GF-D8 (cell line): Measurements from ENCODE around the gene TET2.
A peak's percentile ranks its signal among the peaks of the same experiment; 100 is the strongest.
"Not testable (repeated sequence)": the region's sequence is repeated elsewhere in the genome, so short reads cannot be mapped to it uniquely, and the experiment has no call there.

Experiments
- DNase-seq: peaks from one replicate; lab custom pipeline; 2025; lab: John Stamatoyannopoulos, UW

TET2 gene

DNA sequence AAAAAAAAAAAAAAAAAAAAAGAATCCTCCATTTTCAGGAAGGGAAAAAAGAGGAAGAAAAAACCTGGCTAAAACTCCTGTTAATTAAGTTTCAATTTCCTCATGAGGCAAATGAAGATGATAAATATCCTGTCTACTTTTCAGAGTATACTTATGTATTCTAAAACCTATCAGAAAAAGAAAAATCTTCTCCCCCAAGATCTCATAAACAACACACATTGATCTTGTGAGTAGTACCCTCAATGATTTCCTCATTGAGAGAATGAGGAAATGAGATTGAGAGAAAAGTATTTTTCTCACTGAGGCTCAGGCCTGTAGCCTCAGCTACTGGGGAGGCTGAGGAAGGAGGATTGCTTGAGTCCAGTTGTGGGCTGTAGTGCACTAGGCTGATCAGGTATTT lies 146.7 kb downstream of the TET2 start:
- DNase-seq: no peak

DNA sequence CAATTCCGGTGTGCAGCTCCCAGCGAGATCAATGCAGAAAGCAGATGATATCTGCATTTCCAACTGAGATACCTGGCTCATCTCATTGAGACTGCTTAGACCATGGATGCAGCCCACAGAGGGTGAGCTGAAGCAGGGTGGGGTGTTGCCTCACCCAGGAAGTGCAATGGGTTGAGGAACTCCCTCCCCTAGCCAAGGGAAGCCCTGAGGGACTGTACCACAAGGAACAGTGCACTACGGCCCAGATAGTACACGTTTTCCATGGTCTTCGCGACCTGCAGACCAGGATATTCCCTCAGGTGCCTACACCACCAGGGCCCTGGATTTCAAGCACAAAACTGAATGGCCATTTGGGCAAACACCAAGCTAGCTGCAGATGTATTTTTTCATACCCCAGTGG lies 150.0 kb downstream of the TET2 start:
- DNase-seq: peak; percentile 7

DNA sequence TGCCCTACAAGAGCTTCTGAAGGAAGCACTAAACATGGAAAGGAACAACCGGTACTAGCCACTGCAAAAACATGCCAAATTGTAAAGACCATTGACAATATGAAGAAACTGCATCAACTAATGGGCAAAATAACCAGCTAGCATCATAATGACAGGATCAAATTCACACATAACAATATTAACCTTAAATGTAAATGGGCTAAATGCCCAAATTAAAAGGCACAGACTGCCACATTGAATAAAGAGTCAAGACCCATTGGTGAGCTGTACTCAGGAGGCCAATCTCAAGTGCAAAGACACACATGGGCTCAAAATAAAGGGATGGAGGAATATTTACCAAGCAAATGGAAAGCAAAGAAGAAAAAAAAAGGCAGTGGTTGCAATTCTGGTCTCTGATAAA lies 152.4 kb downstream of the TET2 start:
- DNase-seq: not testable (repeated sequence)

DNA sequence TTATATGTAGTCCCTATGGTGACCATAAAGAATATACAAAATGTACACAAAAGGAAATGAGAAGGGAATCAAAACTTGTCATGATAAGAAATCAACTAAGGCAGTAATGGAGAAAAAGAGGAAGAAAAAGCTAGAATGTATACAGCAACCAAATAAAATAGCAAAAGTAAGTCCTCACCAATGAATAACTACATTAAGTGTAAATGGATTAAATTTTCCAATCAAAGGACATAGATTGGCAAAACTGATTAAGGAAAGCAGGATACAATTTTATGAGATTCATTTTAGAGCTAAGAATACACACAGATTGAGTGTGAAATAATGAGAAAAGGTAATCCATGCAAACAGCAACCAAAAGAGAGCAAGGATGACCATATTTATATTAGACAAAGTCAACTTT lies 157.4 kb downstream of the TET2 start:
- DNase-seq: no peak

DNA sequence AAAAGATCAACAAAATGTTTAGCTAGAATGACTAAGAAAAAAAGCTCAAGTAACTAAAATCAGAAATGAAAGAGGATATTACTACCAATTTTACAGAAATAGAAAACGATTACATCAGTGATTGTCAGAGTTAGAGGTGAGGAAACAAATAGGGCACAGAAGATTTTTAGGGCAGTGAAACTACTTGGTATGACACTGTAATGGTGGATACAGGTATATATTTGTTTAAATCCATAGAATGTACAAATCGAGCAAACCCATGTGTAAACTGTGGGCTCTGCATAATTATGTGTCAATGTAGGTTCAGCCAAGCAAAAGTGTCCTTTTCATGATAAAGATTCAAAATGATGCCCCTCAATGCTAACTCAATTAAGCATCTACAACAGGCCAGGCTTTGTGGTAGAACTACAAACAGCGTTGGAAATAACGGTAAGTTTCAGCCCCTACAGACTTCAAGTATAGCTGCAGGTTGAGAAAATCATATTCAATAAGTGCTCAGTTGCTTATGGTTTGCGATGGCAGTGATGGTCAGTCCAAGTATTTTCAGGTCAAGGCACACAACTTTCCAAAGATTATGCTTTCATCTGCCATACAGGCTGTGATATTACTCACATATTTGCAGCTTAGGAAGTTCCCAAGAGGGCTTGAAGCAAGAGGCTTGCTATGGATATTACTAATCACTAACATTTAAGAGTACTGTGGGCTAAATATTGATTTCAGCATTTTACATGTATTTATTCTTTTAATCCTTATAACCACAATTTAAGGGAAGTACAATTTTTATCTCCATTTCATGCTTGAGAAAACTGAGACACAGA lies 158.6 kb downstream of the TET2 start:
- no peak for DNase-seq

DNA sequence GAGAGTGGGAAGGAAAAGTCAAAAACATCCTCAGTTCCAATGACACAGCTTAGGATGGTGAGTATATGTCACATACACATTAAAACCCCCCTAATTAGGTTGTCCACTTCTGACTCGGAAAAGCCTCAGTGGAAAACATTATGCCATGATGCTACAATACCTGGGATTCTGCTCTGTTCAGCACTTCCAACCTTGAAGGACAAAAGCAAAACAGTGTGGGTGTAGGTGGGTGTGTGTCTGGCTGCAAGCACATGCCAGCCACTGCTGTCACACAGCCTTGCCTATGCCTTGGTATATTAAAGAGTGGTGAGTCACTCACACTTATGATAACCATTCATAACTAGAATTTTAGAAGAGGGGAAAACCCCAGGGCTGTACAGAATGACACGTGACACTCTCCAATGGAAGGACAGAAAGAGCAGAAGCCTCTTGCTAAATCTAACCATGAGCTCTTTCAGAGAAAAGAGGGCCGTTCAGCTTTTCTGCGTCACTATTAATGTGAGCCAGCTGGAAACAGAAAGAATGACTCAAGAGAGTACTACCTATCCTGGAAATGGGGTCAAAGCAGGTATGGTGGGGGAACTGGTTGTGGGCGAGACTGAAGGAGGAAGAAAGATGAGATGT lies 159.6 kb downstream of the TET2 start:
- no peak for DNase-seq

DNA sequence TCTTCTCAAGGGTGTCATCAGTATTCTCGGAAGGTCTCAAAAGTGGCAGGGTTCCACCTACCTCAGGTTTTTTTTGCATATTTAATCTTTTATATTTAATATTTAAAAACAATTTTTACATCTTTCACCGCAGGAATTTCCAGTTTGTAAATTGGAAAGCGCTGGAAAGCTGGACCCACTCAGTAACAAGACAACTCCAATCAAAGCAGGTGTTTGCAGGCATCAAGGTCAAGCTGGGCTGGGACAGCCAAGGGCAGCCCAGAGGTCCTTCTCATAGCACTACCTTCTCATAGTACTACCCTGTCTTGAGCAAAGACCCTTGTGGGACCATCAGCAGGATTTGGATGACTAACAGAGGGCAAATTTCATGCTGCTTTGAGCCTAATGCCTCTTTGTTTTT lies 160.1 kb downstream of the TET2 start:
- DNase-seq: no peak

DNA sequence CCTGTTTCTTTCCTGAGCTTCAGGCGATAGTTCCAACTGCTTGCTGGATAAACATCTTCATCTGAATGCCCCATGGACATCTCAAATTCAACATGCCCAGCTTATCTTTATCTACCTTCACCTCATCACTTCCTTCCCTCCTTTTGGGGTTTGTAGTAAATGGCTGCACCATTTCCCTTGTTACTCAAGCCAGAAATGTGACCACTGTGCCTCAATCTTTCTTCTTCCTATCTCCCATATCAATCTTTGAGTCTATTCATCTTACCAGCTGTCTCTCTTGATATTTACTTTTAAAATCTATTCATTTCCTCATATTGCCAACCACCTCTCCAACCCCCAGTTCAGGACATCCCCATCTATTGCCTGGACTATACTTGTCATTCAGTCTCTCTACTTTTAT lies 171.8 kb downstream of the TET2 start:
- DNase-seq: peak; percentile 96

DNA sequence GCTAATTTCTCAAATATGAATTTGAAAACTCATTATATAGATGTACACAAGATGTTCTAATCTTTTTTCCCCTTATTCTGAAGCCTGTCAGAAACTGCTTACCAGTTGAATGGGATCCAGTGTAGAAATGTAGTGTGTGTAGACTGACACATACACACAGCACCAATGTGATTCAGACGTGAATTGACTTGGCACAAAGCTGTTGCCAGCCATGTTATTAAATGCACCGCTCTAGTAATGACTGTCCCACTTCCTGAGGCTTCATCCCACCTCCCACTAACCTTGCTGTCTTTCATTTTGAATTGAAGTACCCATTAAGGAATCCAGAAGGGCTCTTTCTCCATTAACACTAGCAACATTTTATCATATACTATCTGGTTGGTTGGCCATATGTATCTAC lies 180.5 kb downstream of the TET2 start:
- no peak for DNase-seq

DNA sequence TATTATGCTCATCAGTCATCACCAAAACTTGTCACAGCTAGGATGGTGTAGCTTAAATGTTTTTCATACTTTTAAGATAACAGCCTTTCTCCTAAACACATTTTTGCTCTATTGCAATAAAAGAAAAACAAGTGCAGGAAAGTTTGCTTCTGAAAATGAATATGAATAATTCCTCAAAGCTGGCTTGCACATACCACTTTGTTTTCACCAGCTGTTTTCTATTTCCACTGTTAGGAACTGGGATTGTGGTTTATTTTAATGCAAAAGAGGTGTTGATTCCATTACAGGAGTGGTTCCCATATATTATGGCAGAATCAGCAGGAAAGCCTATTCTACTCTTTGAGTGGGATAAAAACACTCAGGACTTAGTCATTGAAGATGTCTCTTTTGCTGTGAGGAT lies 181.3 kb downstream of the TET2 start:
- DNase-seq: no peak

DNA sequence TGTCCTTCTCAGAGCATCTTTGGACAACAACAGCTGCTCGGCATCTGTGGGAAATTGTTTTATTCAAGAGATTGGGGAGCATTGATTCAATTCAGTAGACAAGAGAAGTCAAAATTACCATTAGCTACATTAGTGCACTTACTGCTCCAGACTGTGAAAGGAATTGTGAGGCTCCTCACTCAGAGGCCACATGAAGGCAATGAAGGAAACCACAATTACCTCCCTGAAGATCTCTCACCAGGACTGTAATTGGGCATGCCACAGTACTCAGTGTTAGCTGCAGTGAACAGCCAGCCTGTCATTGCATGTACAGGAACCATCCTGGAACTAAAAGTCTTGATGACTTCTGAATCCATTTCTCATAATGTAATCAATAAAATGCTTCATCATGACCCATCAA lies 182.4 kb downstream of the TET2 start:
- no peak for DNase-seq
